ENCODE results near the gene MAGI3. TPM values are rescaled to one million over a fixed set of nuclear protein-coding genes. Genes with fewer than 3 reads are reported as not detected.

MAGI3 gene
- total and polyA plus RNA-seq, 4 donors, result 3.0 to 28.8 (median 7.5) TPM

- TF ChIP-seq REST (IDR thresholded peaks at IDR 0.05) (no peak), GABPA (IDR thresholded peaks at IDR 0.05 in 1 of 2, conservative IDR thresholded peaks at IDR 0.05 in 1 of 2) (no peak), MAX (IDR thresholded peaks at IDR 0.05) (no peak)
Measured at GRCh38 chr1:113422315-113423068, 32.2 kb downstream of the MAGI3 start (continued).

GRCh38 chr1:113423826-113424225 is 33.5 kb downstream of the MAGI3 start:
- no peak overlapping the region for H3K9ac ChIP-seq (ENCODE audit: low read depth in 1 of 2, low read length in 2 of 2)
- H3K36me3 ChIP-seq (ENCODE audit: control insufficient read depth in 4 of 4, insufficient read depth in 3 of 4, low read depth in 1 of 4, low read length in 3 of 4), result no peaks in the 10 kb centered on the region
- DNase-seq (ENCODE audit: low spot score), result no peak
- 90% methylated on average over 14 of the region's 14 CpGs for WGBS
- H3K4me3 ChIP-seq (ENCODE audit: low read depth in 1 of 3, low read length in 3 of 3), result no peak overlapping the region
- no peak overlapping the region for H3K27ac ChIP-seq (ENCODE audit: low read depth in 1 of 2, low read length in 2 of 2)
- TF ChIP-seq CTCF (IDR thresholded peaks at IDR 0.05; ENCODE audit: low read depth, low read length, missing input control), result no peak
- TF ChIP-seq ATF3 (IDR thresholded peaks at IDR 0.05), result no peak
- TF ChIP-seq HNF4G (IDR thresholded peaks at IDR 0.05), result no peak
- TF ChIP-seq RAD21 (IDR thresholded peaks at IDR 0.05), result no peak
- TF ChIP-seq SP1 (IDR thresholded peaks at IDR 0.05), result no peak
- TF ChIP-seq RXRA (IDR thresholded peaks at IDR 0.05), result no peak
- TF ChIP-seq YY1 (IDR thresholded peaks at IDR 0.05), result no peak
- TF ChIP-seq FOXA2 (IDR thresholded peaks at IDR 0.05), result no peak
- TF ChIP-seq GABPA (IDR thresholded peaks at IDR 0.05 in 1 of 2, conservative IDR thresholded peaks at IDR 0.05 in 1 of 2), result no peak
- TF ChIP-seq FOXA1 (IDR thresholded peaks at IDR 0.05), result no peak
- TF ChIP-seq JUND (IDR thresholded peaks at IDR 0.05), result no peak
- no peak for TF ChIP-seq NR2F2 (IDR thresholded peaks at IDR 0.05)
- TF ChIP-seq REST (IDR thresholded peaks at IDR 0.05), result no peak
- no peak for TF ChIP-seq ZBTB33 (IDR thresholded peaks at IDR 0.05)
- no peak for TF ChIP-seq EGR1 (IDR thresholded peaks at IDR 0.05; ENCODE audit: low read depth in 2 of 2)
- H3K27me3 ChIP-seq (ENCODE audit: control insufficient read depth in 4 of 4, insufficient read depth in 4 of 4, low read length in 3 of 4), result no peaks in the 10 kb centered on the region
- H3K9me3 ChIP-seq (ENCODE audit: control insufficient read depth in 4 of 4, low read length in 3 of 4), result peaks cover 0 to 4% (median 2%) of the 10 kb centered on the region in 4 donors
- H3K4me1 ChIP-seq (ENCODE audit: control insufficient read depth in 4 of 4, insufficient read depth in 4 of 4, low read length in 3 of 4), result peaks cover 0 to 2% (median 0%) of the 10 kb centered on the region in 4 donors

All from liver (tissue), 9 donors.